NB4 (cell line): ENCODE results near the gene TMEM200A.

Source experiments
- DNase-seq: peaks from one replicate; pipeline ENCODE4 v3.0.0; 2010; ENCODE audit warnings: low read depth
- H3K4me3 ChIP-seq: one replicate; pipeline ENCODE4 v1.5.1; 2011; ENCODE audit warnings: mild to moderate bottlenecking, low read depth, low read length, moderate library complexity
- CTCF ChIP-seq: IDR thresholded peaks from one replicate; pipeline ENCODE4 v1.5.1; 2012; ENCODE audit warnings: low read depth, low read length
- MAX ChIP-seq: IDR thresholded peaks from 2 replicates; pipeline ENCODE4 v1.6.1; 2011; ENCODE audit warnings: low read depth, low read length
- MYC ChIP-seq: IDR thresholded peaks from 2 replicates; pipeline ENCODE4 v1.6.1; 2011; ENCODE audit warnings: low read depth, low read length
- POLR2A ChIP-seq: IDR thresholded peaks from 2 replicates; pipeline ENCODE4 v1.6.1; 2011; ENCODE audit warnings: mild to moderate bottlenecking; ENCODE audit not compliant: insufficient read length; ENCODE audit errors: extremely low read depth

The TMEM200A gene

GRCh38 chr6:130371921-130372420 is 6.2 kb downstream of the TMEM200A start:
- no peak overlapping the region for H3K4me3 ChIP-seq
- TF ChIP-seq MYC: no peak
- TF ChIP-seq CTCF: no peak
- no peak for TF ChIP-seq POLR2A
- no peak for TF ChIP-seq MAX

GRCh38 chr6:130372786-130373185 is 7.0 kb downstream of the TMEM200A start:
- no peak for DNase-seq

More at GRCh38 chr6:130371921-130372420, 6.2 kb downstream of the TMEM200A start:
- DNase-seq: no peak

GRCh38 chr6:130373992-130374391 is 8.2 kb downstream of the TMEM200A start:
- TF ChIP-seq CTCF (no peak), POLR2A (no peak), MAX (no peak), MYC (no peak)

More at GRCh38 chr6:130372786-130373185, 7.0 kb downstream of the TMEM200A start:
- no peak overlapping the region for H3K4me3 ChIP-seq
- TF ChIP-seq CTCF (no peak), MYC (no peak), MAX (no peak), POLR2A (no peak)

GRCh38 chr6:130376936-130377335 is 11.1 kb downstream of the TMEM200A start:
- TF ChIP-seq CTCF (no peak), POLR2A (no peak), MYC (no peak), MAX (no peak)
- H3K4me3 ChIP-seq: no peak overlapping the region
- no peak for DNase-seq

More at GRCh38 chr6:130373992-130374391, 8.2 kb downstream of the TMEM200A start:
- DNase-seq: no peak
- H3K4me3 ChIP-seq: no peak overlapping the region

GRCh38 chr6:130377371-130377770 is 11.6 kb downstream of the TMEM200A start:
- no peak for DNase-seq
- TF ChIP-seq MYC: no peak
- no peak for TF ChIP-seq MAX
- no peak for TF ChIP-seq CTCF
- no peak for TF ChIP-seq POLR2A
- no peak overlapping the region for H3K4me3 ChIP-seq

GRCh38 chr6:130377915-130378314 is 12.1 kb downstream of the TMEM200A start:
- DNase-seq: no peak
- TF ChIP-seq MAX: no peak
- no peak for TF ChIP-seq MYC
- TF ChIP-seq POLR2A: no peak
- TF ChIP-seq CTCF: no peak
- no peak overlapping the region for H3K4me3 ChIP-seq
